ENCODE measurements around the gene PLBD2.
"Not testable (repeated sequence)": the region's sequence is repeated elsewhere in the genome, so short reads cannot be mapped to it uniquely, and the experiment has no call there.

The PLBD2 gene

GRCh38 chr12:113334786-113335539, 23.4 kb upstream of the PLBD2 start, which contains the start of gene SLC8B1:
Gene SLC8B1, minus strand, starts transcription at chr12:113335109. Its CDS starts 2,231 bp downstream, at chr12:113332878.
- peak; percentile 29 for DNase-seq

- DNase-seq = no peak
Measured at GRCh38 chr12:113339540-113339939, 18.8 kb upstream of the PLBD2 start.

DNA sequence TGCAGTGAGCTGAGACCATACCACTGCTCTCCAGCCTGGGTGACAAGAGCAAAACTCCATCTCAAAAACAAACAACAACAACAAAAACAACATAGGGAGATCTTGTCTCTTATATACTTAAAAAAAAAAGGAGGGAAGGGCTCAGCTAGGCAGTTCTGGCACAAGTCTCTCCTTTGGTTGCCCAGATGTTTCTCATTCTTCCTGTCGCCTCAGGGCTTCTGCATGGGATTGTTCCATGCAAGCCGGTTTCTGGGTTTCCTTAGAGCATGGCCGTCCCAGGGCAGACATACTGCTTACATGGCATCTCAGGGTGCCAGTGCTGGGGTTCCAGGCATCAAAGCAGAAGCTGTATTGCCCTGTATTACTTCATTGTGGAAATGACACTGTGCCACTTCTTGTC, 18.3 kb upstream of the PLBD2 start:
- DNase-seq = no peak

DNA sequence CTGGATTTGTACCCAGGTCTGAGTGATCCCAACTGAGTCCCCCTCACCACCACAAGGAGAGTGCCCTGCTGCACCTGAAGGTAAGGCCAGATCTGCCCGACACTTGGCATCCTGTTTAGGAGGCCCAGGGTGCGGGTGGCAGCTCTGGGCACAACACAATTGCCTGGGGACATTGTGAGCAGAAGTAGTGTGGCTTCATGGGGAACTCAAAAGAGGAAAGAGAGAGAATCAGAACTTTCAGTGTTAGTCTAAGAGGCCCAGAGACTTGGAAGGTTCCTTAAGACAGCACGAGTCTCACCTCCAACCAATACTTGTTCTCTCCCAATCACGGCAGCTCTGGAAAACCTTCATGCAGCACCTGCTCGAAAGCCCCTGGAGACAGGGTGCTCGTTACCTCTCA, 16.9 kb upstream of the PLBD2 start:
- no peak for DNase-seq

- no peak for DNase-seq
Measured at GRCh38 chr12:113345318-113345717, 13.1 kb upstream of the PLBD2 start.

- DNase-seq = no peak
Measured at GRCh38 chr12:113346353-113346752, 12.0 kb upstream of the PLBD2 start.

- no peak for DNase-seq
Measured at GRCh38 chr12:113347107-113347506, 11.3 kb upstream of the PLBD2 start.

GRCh38 chr12:113347892-113348291, 10.5 kb upstream of the PLBD2 start:
- DNase-seq = no peak

DNA sequence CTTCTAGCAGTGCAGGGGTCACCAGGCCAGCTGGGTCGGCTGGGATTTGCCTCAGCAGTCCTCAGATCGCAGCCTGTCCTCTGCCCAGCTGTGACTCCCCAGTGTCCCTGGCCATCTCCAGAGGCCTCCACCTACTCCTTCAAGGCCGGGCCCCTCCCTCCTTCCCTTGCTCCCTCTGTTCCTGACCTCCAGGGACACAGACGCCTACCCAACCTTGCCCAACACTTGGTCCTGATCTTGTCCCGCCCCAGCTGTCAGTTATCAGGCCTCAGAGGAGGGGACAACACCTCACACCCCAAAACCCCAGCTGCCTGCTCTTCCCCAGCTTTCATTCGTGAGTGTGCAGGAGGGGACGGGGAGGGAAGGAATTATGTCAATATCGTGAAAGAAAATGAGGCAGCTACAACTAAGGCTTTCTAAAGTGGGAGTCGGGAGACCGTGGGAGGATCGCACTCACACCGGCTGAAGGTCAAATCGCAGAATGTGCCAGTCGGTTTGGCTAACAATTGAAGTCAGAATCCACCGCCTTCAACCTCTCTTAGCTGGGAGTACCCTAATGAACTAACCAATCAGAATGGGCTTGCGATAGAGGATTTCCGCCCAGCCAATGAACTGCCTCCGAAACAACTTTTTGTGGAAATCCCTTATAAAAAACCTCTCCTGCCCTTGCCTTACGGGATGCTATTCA, 9.4 kb upstream of the PLBD2 start:
- DNase-seq = no peak

DNA sequence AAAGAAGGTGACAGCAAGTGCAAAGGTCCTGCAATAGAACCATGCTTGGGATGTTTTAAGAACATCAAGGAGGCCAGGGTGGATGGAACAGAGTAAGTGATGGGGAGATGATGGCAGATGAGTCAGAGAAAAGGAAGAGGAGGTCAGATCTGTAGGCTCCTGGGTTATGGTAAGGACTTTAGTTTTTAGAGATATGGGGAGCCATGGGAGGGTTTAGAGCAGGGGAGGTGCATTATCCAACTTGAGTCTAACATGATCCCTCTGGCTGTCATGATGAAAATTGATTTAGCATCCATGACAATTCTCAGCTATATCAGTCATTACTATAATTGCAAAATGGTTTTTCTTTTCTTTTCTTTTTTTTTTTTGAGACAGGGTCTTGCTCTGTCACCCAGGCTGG, 7.3 kb upstream of the PLBD2 start:
- no peak for DNase-seq

GRCh38 chr12:113354192-113354591, 4.2 kb upstream of the PLBD2 start:
- not testable (repeated sequence) for DNase-seq

DNA sequence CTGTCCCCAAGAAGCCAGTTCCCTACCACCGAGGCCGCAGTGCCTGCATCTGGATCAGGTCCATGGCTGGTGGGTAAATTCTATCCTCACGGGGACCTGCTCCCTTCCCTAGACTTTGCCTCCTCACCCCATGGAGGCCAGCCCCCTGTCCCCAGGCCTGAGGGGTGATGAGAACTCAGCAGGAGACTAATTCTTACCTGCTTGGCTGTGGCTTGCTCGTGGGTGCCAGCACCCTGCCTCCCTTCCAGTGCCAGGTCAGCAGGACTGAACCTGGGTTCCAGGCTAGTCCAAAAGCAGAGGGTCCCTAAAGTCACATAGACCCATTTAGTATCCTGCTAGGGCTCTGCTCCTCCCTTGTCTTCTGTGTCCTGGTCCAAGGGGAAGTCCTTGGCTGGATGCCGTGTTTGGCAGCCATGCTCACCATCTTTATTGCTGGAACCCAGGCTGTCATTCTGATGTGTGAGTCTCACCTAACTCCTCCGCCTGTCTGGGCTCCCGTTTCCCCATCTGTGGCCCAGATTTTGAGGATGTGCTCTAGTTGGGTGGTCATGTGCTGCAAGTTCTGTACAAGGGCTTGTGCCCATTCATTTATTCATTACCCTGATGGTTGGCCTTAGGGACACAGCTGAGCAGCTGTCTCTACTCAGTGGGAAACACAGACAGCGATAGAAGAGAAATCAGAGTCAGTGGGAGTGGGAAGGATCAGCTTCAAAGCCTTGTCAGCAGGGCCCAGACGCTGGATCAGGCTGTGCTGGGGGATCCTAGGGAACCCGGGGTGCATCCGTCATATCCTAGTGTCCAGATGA, 949 bp downstream of the PLBD2 start:
- DNase-seq = peak; percentile 51

DNA sequence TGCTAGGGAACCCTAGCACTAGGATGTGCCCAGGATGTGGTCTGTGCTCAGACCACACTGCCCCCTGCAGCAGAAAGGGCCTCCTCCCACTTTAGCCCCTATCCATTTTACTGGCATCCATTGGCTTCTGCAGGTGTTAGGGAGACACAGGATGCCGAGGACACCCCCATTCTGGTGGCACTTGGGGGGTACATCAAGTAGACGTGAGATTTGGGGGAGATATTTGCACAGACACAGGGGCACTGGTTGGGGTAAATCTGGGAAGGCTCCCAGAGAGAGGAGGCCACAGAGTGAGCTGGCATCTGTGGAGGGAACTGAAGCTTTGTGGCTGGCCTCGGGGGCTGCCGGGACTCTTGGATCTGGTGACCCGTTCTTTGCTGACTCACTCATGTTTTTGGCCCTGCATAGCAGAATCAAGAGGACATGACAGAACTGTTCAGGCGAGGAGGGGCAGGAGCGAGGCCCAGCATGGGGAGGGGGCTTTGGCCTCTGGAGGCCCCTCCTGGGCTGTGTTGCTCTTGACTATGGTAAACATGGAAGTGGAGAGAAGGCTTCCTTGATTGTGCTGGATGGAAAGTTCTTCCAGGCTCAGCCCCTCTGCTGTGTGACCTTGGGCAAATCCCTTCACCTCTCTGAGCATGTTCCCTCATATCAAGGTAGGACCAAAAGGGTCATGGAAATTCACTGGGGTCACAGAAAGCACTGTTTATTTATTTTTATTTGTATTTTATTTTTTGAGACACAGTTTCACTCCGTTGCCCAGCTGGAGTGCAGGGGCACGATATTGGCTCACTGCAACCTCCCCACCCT, 1.8 kb downstream of the PLBD2 start:
- no peak for DNase-seq

DNA sequence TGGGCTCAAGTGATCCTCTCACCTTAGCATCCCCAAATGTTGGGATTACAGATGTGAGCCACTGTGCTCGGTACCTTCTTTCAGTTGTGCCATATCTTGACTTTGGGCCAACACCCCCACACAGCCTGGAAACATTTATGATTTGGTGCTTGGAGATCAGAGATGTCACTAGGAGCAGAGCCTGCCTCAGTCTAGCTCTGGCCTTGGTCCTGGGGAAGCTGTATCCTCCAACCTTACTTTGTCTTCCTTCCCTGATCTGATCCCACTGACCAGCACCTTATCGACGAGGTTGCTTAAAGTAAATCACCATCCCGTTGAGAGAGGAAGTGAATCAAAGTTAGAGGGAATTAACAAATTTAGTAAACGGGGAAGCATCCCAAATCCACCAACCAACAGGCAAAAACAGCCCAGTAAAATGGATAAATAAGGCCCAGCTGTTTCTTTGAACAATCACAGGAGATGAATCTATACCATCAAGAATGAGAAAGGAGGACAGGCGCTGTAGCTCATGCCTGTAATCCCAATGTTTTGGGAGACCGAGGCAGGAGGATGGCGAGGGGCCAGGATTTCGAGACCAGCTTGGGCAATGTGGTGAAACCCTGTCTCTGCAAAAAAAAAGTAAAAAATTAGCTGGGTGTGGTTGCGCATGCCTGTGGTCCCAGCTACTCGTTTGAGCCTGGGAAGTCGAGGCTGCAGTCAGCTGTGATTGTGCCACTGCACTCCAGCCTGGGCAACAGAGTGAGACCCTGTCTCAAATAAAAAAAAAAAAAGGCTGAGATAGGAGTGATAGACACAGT, 3.4 kb downstream of the PLBD2 start:
- DNase-seq = no peak

- DNase-seq = no peak
Measured at GRCh38 chr12:113364698-113365097, 6.3 kb downstream of the PLBD2 start.

- DNase-seq = no peak
Measured at GRCh38 chr12:113365639-113366395, 7.4 kb downstream of the PLBD2 start.

DNA sequence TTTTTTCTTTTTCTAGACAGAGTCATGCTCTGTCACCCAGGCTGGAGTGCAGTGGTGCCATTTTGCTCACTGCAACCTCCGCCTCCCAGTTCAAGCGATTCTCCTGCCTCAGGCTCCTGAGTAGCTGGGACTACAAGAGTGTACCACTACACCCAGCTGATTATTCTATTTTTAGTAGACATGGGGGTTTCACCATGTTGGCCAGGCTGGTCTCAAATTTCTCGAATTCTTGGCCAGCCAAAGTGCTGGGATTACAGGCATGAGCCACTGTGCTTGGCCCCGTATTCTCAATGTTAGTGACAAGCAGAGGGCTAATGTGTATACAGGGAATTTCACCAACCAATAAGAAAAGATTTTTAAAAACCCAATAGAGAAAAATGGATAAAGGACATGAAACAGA, 8.4 kb downstream of the PLBD2 start:
- DNase-seq = no peak

GRCh38 chr12:113368331-113368730, 9.9 kb downstream of the PLBD2 start:
- no peak for DNase-seq

DNA sequence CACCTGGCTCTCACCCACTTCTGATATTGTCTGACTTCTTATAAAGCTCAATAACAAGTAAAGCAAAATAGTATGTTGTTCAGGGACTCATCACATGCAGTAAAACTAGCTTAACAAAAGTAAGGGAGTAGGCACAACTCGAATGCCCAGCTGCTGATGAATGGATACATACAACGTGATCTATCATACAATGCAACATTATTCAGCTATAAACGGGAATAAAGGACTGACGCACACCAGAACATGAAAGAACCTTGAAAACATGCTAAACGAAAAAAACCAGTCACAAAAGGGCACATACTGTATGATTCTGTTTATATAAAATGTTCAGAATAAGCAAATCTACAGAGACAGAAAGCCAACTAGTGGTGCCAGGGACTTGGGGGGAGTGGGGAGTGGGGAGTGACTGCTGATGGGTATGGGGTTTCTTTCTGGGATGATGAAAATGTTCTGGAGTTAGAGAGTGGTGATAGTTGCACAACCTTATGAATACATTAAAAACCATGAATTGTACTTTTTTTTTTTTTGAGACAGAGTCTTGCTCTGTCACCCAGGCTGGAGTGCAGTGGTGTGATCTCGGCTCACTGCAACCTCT, 11.1 kb downstream of the PLBD2 start:
- DNase-seq = no peak

- no peak for DNase-seq
Measured at GRCh38 chr12:113370923-113371682, 12.7 kb downstream of the PLBD2 start.

Data from NCI-H1694 treated with DMSO at 0.1 percent for 48 hours (cell line).